Fibroblast of lung (primary cell): ENCODE measurements around the gene ST6GALNAC3. TPM values are rescaled to one million over a fixed set of nuclear protein-coding genes. Genes with fewer than 3 reads are reported as not detected.

Source experiments
- DNase-seq, 2 donors: peaks; one replicate each; pipeline versions ENCODE4 v3.0.0 to v3.0.0-alpha.2; 2010; ENCODE audit warnings: low read depth in 2 of 2
- H2AFZ ChIP-seq: 2 replicates; pipeline ENCODE4 v1.5.1; 2012; ENCODE audit warnings: low read length, control low read depth, inconsistent platforms
- H3K27ac ChIP-seq: 2 replicates; pipeline ENCODE4 v1.5.1; 2011; ENCODE audit warnings: low read length, control low read depth; ENCODE audit not compliant: insufficient read depth
- H3K27me3 ChIP-seq: 2 replicates; pipeline ENCODE4 v1.5.1; 2011; ENCODE audit warnings: mild to moderate bottlenecking, low read length; ENCODE audit not compliant: control insufficient read depth, insufficient read depth
- H3K36me3 ChIP-seq: 2 replicates; pipeline ENCODE4 v1.5.1; 2011; ENCODE audit warnings: low read length; ENCODE audit not compliant: control insufficient read depth, insufficient read depth
- H3K4me1 ChIP-seq: 2 replicates; pipeline ENCODE4 v1.5.1; 2011; ENCODE audit warnings: low read length; ENCODE audit not compliant: control insufficient read depth, insufficient read depth; ENCODE audit errors: extremely low read depth
- H3K4me2 ChIP-seq: 2 replicates; pipeline ENCODE4 v1.5.1; 2011; ENCODE audit warnings: low read length, control low read depth; ENCODE audit not compliant: insufficient read depth; ENCODE audit errors: extremely low read depth
- H3K4me3 ChIP-seq, 4 experiments: fragments of 200-600 bp in 1 of 4; sonication (generic) in 1 of 4; replicated peaks in 1 of 4; 2 replicates each; pipeline ENCODE4 v1.5.1; 2011 to 2016; ENCODE audit warnings: low read length in 4 of 4, low read depth in 3 of 4, mild to moderate bottlenecking in 3 of 4, control low read depth in 2 of 4, inconsistent platforms in 1 of 4, mixed read lengths in 1 of 4; ENCODE audit not compliant: insufficient read depth in 1 of 4; ENCODE audit errors: control extremely low read depth in 1 of 4
- H3K79me2 ChIP-seq: 2 replicates; pipeline ENCODE4 v1.5.1; 2012; ENCODE audit warnings: mild to moderate bottlenecking, low read length, inconsistent platforms; ENCODE audit not compliant: control insufficient read depth, insufficient read depth
- H3K9ac ChIP-seq: 2 replicates; pipeline ENCODE4 v1.5.1; 2011; ENCODE audit warnings: mild to moderate bottlenecking, low read length, control low read depth; ENCODE audit not compliant: insufficient read depth
- H3K9me3 ChIP-seq: 2 replicates; pipeline ENCODE4 v1.5.1; 2012; ENCODE audit warnings: low read depth, low read length; ENCODE audit not compliant: control insufficient read depth, insufficient read depth
- H4K20me1 ChIP-seq: 2 replicates; pipeline ENCODE4 v1.5.1; 2011; ENCODE audit warnings: low read length; ENCODE audit not compliant: control insufficient read depth, insufficient read depth; ENCODE audit errors: extremely low read depth
- EZH2 ChIP-seq: IDR thresholded peaks from 2 replicates; pipeline ENCODE4 v1.5.1; 2012; ENCODE audit warnings: low read length, control low read depth, mild to moderate bottlenecking; ENCODE audit errors: missing control alignments
- polyA minus RNA-seq: library from RNA; depleted of rRNA, polyadenylated mRNA; stranded (reverse); fragments of >200 nt; gene quantifications from 2 replicates; pipeline ENCODE4 v1.2.3, GENCODE V29; 2011; ENCODE audit warnings: low replicate concordance
- polyA plus RNA-seq, 2 donors: library from polyadenylated mRNA; depleted of rRNA in 1 of 2; stranded (reverse) in 1 of 2; unstranded in 1 of 2; fragments of >200 nt; gene quantifications; 2 replicates each; pipeline ENCODE4 v1.2.1, GENCODE V29; 2011 to 2012; ENCODE audit warnings: missing spikeins in 1 of 2
- total RNA-seq: library from RNA; depleted of rRNA; stranded (reverse); fragments of >200 nt; gene quantifications from 2 replicates; pipeline ENCODE4 v1.2.1, GENCODE V29; 2014
- TF ChIP-seq, protein P1 (sequence below), 2 donors: IDR thresholded peaks in 1 of 2; conservative IDR thresholded peaks in 1 of 2; 1 replicate in 1 of 2; 2 replicates in 1 of 2; pipeline ENCODE4 v1.5.1; 2011 to 2012; ENCODE audit warnings: low read length in 2 of 2, control low read depth in 1 of 2, inconsistent platforms in 1 of 2, low read depth in 1 of 2, mild to moderate bottlenecking in 1 of 2

The ST6GALNAC3 gene
- total RNA-seq (0.51 and 0.66 TPM in 2 replicates), polyA plus RNA-seq (0.21 and 0.34 TPM in 2 replicates), polyA minus RNA-seq (not detected in 2 replicates)
- 0.02 and 0.29 TPM in 2 replicates for polyA plus RNA-seq (2012)

DNA sequence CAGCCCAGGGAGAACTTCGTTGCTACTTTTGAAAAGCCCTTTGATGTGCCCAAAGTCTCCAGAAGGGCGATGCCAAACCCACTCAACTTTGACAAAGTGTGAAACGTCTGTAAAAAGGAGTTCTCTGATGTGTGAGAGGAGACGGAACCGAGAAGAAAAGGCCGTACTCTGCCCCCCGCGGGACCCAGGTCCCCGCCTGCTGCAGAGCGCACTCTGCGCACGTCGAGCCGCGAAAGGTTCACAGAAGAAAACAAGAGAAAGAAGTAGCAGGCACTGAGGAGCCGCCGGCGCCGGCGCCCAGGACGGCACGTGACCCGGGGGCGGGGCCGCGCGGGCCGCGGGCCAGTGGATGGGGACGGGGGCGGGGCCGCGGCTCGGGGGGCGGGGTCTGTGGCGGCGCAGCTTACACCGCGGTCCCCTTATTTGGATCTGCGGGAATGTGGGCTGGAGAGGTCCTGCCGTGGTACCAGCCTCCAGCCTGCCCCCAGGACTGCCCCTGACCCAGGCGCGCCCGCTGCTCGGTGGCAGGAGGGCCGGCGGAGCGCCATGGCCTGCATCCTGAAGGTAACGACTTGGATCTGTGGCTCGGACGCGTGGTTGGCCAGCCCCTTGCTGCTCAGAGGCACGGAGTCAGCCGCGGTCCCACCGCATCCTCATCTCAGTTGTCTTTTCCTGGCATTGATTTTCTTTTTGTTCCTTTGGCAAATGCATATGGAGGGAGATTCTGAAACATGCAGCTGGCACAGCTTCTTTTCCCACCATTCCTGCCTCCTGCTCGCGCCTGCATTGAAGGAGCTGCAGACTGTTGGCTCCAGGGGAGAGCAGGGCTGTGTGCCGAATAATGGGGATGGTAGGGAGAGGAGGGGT lies at the start of gene ST6GALNAC3:
TSS of gene ST6GALNAC3 (plus strand) at position 426 of the 867 bp plus-strand sequence.
- Histone ChIP-seq H3K4me2 (peak within 1 kb of the TSS; percentile 93), H3K4me1 (peaks cover 2% of the 10 kb centered on the region), H3K36me3 (no peaks in the 10 kb centered on the region), H3K4me3 (peak within 1 kb of the TSS; percentile 66 to 71 (median 70)), H3K9ac (peak within 1 kb of the TSS; percentile 48), H3K27ac (no peak within 1 kb of the TSS), H4K20me1 (no peaks in the 10 kb centered on the region), H3K27me3 (peaks cover 2% of the 10 kb centered on the region), H3K79me2 (no peaks in the 10 kb centered on the region), H2AFZ (peak within 1 kb of the TSS; percentile 91), H3K9me3 (no peaks in the 10 kb centered on the region)
- peak; percentile 40 to 61 for DNase-seq
- no peak for TF ChIP-seq EZH2
- TF ChIP-seq, protein P1, sequence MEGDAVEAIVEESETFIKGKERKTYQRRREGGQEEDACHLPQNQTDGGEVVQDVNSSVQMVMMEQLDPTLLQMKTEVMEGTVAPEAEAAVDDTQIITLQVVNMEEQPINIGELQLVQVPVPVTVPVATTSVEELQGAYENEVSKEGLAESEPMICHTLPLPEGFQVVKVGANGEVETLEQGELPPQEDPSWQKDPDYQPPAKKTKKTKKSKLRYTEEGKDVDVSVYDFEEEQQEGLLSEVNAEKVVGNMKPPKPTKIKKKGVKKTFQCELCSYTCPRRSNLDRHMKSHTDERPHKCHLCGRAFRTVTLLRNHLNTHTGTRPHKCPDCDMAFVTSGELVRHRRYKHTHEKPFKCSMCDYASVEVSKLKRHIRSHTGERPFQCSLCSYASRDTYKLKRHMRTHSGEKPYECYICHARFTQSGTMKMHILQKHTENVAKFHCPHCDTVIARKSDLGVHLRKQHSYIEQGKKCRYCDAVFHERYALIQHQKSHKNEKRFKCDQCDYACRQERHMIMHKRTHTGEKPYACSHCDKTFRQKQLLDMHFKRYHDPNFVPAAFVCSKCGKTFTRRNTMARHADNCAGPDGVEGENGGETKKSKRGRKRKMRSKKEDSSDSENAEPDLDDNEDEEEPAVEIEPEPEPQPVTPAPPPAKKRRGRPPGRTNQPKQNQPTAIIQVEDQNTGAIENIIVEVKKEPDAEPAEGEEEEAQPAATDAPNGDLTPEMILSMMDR (conservative IDR thresholded peaks at IDR 0.05 in 1 of 2, IDR thresholded peaks at IDR 0.05 in 1 of 2; ENCODE audit: low read depth in 1 of 2, low read length in 2 of 2): no peak

DNA sequence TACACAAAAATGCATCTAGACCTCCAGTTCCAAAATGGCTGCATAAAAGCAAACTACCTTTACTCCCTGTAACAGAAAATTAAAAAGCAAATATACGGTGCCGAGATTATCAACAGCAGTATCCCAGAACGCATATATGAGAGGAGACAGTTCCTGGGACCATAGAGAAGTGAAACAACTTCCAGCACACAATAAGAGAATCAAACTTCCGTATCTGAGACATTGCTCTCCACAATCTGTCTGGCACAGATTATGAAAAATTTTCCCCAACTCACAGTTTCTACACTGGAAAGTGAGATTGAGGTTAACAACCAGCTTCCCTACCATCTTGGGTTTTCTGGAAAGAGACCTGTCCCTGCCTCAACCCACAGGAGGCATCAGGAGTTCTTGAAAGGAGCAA lies 47.2 kb upstream of the ST6GALNAC3 start:
- no peaks in the 10 kb centered on the region for H3K9me3 ChIP-seq
- H2AFZ ChIP-seq: no peak overlapping the region
- no peak for DNase-seq
- H3K27ac ChIP-seq: no peak overlapping the region
- no peak for TF ChIP-seq EZH2
- TF ChIP-seq, protein P1 (conservative IDR thresholded peaks at IDR 0.05 in 1 of 2, IDR thresholded peaks at IDR 0.05 in 1 of 2; ENCODE audit: low read depth in 1 of 2, low read length in 2 of 2): no peak
- no peaks in the 10 kb centered on the region for H3K36me3 ChIP-seq
- no peak overlapping the region for H3K9ac ChIP-seq
- no peaks in the 10 kb centered on the region for H4K20me1 ChIP-seq
- H3K79me2 ChIP-seq: no peaks in the 10 kb centered on the region
- H3K4me2 ChIP-seq: no peak overlapping the region
- no peak overlapping the region for H3K4me3 ChIP-seq
- no peaks in the 10 kb centered on the region for H3K4me1 ChIP-seq
- H3K27me3 ChIP-seq: no peaks in the 10 kb centered on the region

DNA sequence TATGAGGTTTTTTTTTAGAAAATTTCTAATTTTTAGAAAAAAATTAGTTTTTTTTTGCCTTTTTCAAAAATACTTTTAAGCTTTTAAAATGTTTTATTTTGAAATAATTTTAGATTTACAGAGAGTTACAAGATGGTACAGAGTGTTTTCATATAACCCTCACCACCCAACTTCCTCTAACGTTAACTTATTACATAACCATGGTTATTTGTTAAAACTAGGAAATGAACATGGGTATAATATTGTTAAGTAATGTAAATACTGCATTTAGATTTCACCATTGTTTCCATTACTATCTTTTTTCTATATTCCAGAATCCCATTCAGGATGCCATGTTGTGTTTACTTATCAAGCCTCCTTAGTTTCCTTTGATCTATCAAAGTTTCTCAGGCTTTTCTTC lies 45.2 kb upstream of the ST6GALNAC3 start:
- Histone ChIP-seq H3K4me3 (no peak overlapping the region), H3K4me2 (no peak overlapping the region), H3K79me2 (no peaks in the 10 kb centered on the region), H3K4me1 (no peaks in the 10 kb centered on the region), H3K36me3 (no peaks in the 10 kb centered on the region), H3K27me3 (no peaks in the 10 kb centered on the region), H4K20me1 (no peaks in the 10 kb centered on the region), H3K9ac (no peak overlapping the region), H2AFZ (no peak overlapping the region), H3K9me3 (no peaks in the 10 kb centered on the region), H3K27ac (no peak overlapping the region)
- TF ChIP-seq EZH2: no peak
- TF ChIP-seq, protein P1 (conservative IDR thresholded peaks at IDR 0.05 in 1 of 2, IDR thresholded peaks at IDR 0.05 in 1 of 2; ENCODE audit: low read depth in 1 of 2, low read length in 2 of 2): no peak
- DNase-seq: no peak
